OCI-LY3 (cell line): ENCODE measurements around the gene HS6ST2.

Experiments
- H2AFZ ChIP-seq: fragments of 200-600, 300-600 bp; shearing (Covaris generic); 2 replicates; pipeline ENCODE4 v1.6.0; 2014; ENCODE audit warnings: antibody characterized with exemption, low read depth, low read length
- H3K27ac ChIP-seq: fragments of 200-600, 300-600 bp; sonication (generic); 2 replicates; pipeline ENCODE4 v1.5.1; 2014; ENCODE audit warnings: mild to moderate bottlenecking, low read length, moderate library complexity, mixed read lengths
- H3K27me3 ChIP-seq: fragments of 200-600, 300-600 bp; sonication (generic); 2 replicates; pipeline ENCODE4 v1.6.1; 2014; ENCODE audit warnings: low read depth, low read length, mixed read lengths
- H3K36me3 ChIP-seq: fragments of 200-600, 300-600 bp; sonication (generic); replicated peaks from 2 replicates; pipeline ENCODE3; 2014; ENCODE audit warnings: low read depth, low read length, mixed read lengths
- H3K4me1 ChIP-seq: fragments of 300-600, 200-600 bp; sonication (generic); 2 replicates; pipeline ENCODE4 v1.6.1; 2014; ENCODE audit warnings: low read length, mixed read lengths
- H3K4me2 ChIP-seq: fragments of 200-600, 300-600 bp; sonication (generic); 2 replicates; pipeline ENCODE4 v1.6.1; 2014; ENCODE audit warnings: low read length, mixed read lengths
- H3K4me3 ChIP-seq: fragments of 300-600, 200-600 bp; sonication (generic); 2 replicates; pipeline ENCODE4 v1.5.1; 2014; ENCODE audit warnings: antibody characterized with exemption, mild to moderate bottlenecking, low read length, moderate library complexity
- H3K79me2 ChIP-seq: fragments of 300-600, 200-600 bp; shearing (Covaris generic); 2 replicates; pipeline ENCODE4 v1.6.1; 2014; ENCODE audit warnings: mild to moderate bottlenecking, low read length, mixed read lengths
- H3K9ac ChIP-seq: fragments of 300-600, 200-600 bp; shearing (Covaris generic); 2 replicates; pipeline ENCODE4 v1.6.0; 2014; ENCODE audit warnings: mild to moderate bottlenecking, low read length, moderate library complexity
- H3K9me3 ChIP-seq: fragments of 200-600, 300-600 bp; shearing (Covaris generic); 2 replicates; pipeline ENCODE4 v1.6.1; 2014; ENCODE audit warnings: low read length, mixed read lengths; ENCODE audit not compliant: insufficient read depth
- H4K20me1 ChIP-seq: fragments of 200-600, 300-600 bp; sonication (generic); 2 replicates; pipeline ENCODE4 v1.6.1; 2016; ENCODE audit warnings: low read length, mixed read lengths; ENCODE audit not compliant: insufficient read depth
- CTCF ChIP-seq: fragments of 200-600, 300-600 bp; sonication (generic); IDR thresholded peaks from 2 replicates; pipeline ENCODE4 v1.5.1; 2014; ENCODE audit warnings: antibody characterized with exemption, low read length, low read depth
- EZH2phosphoT487 ChIP-seq: fragments of 200-600 bp; shearing (Covaris generic); IDR thresholded peaks from 2 replicates; pipeline ENCODE4 v1.6.1; 2018; ENCODE audit warnings: antibody characterized with exemption, mixed run types, low read depth

HS6ST2 gene

GRCh38 chrX:132614297-132614696 lies 344.1 kb downstream of the HS6ST2 start:
- Histone ChIP-seq H3K4me2 (no peak overlapping the region), H3K9ac (no peak overlapping the region), H4K20me1 (no peaks in the 10 kb centered on the region), H3K27me3 (no peaks in the 10 kb centered on the region), H3K9me3 (no peaks in the 10 kb centered on the region), H3K4me3 (no peak overlapping the region), H3K4me1 (no peaks in the 10 kb centered on the region), H2AFZ (no peak overlapping the region), H3K36me3 (no peaks in the 10 kb centered on the region), H3K79me2 (no peaks in the 10 kb centered on the region), H3K27ac (no peak overlapping the region)
- TF ChIP-seq EZH2phosphoT487 (no peak), CTCF (peak; percentile 30)

GRCh38 chrX:132613801-132614200 lies 344.6 kb downstream of the HS6ST2 start:
- no peaks in the 10 kb centered on the region for H3K4me1 ChIP-seq
- no peak overlapping the region for H3K9ac ChIP-seq
- no peaks in the 10 kb centered on the region for H3K36me3 ChIP-seq
- H3K4me2 ChIP-seq = no peak overlapping the region
- TF ChIP-seq CTCF (no peak), EZH2phosphoT487 (no peak)
- H3K27ac ChIP-seq = no peak overlapping the region
- H3K27me3 ChIP-seq = no peaks in the 10 kb centered on the region
- H2AFZ ChIP-seq = no peak overlapping the region
- H3K79me2 ChIP-seq = no peaks in the 10 kb centered on the region
- H4K20me1 ChIP-seq = no peaks in the 10 kb centered on the region
- H3K9me3 ChIP-seq = no peaks in the 10 kb centered on the region
- no peak overlapping the region for H3K4me3 ChIP-seq

GRCh38 chrX:132612821-132613564 lies 345.4 kb downstream of the HS6ST2 start:
- Histone ChIP-seq H2AFZ (0 out of 2 replicates have a peak overlapping the region, but pooled peaks have one; percentile 54), H3K36me3 (no peaks in the 10 kb centered on the region), H4K20me1 (no peaks in the 10 kb centered on the region), H3K27ac (no peak overlapping the region), H3K9me3 (no peaks in the 10 kb centered on the region), H3K79me2 (no peaks in the 10 kb centered on the region), H3K9ac (no peak overlapping the region), H3K27me3 (no peaks in the 10 kb centered on the region), H3K4me1 (no peaks in the 10 kb centered on the region), H3K4me2 (peak overlapping the region; percentile 57), H3K4me3 (peak overlapping the region; percentile 46; the same call in 1 of the 2 replicates)
- peak; percentile 80 for TF ChIP-seq CTCF
- TF ChIP-seq EZH2phosphoT487 = no peak

- Histone ChIP-seq H3K27ac (no peak overlapping the region), H4K20me1 (no peaks in the 10 kb centered on the region), H3K36me3 (no peaks in the 10 kb centered on the region), H3K9me3 (no peaks in the 10 kb centered on the region), H3K4me1 (no peaks in the 10 kb centered on the region), H2AFZ (no peak overlapping the region), H3K27me3 (no peaks in the 10 kb centered on the region), H3K9ac (no peak overlapping the region), H3K4me2 (no peak overlapping the region), H3K4me3 (no peak overlapping the region), H3K79me2 (no peaks in the 10 kb centered on the region)
- TF ChIP-seq CTCF (no peak), EZH2phosphoT487 (no peak)
Observed at GRCh38 chrX:132610536-132610935, 347.9 kb downstream of the HS6ST2 start.
